Sigmoid colon (tissue), 7 donors: ENCODE measurements around the gene CDK14. TPM values are rescaled to one million over a fixed set of nuclear protein-coding genes. Genes with fewer than 3 reads are reported as not detected.

Experiments used
- DNase-seq: peaks from one replicate; pipeline ENCODE4 v3.0.0-alpha.2; 2019
- H3K27ac ChIP-seq, 4 donors: fragments of 200-600 bp; sonication (generic); one replicate each; pipeline ENCODE4 v1.5.1; 2016 to 2019; ENCODE audit warnings: mild to moderate bottlenecking in 1 of 4
- H3K27me3 ChIP-seq, 3 donors: fragments of 200-600 bp; sonication (generic); one replicate each; pipeline ENCODE4 v1.5.1; 2019; ENCODE audit warnings: mild to moderate bottlenecking in 1 of 3
- H3K36me3 ChIP-seq, 4 donors: fragments of 200-600 bp; sonication (generic); one replicate each; pipeline ENCODE4 v1.5.1; 2016 to 2019
- H3K4me1 ChIP-seq, 4 donors: fragments of 200-600 bp; sonication (generic); one replicate each; pipeline ENCODE4 v1.5.1; 2017 to 2019
- H3K4me3 ChIP-seq, 4 donors: fragments of 200-600 bp; sonication (generic); one replicate each; pipeline ENCODE4 v1.5.1; 2017 to 2019; ENCODE audit warnings: mild to moderate bottlenecking in 2 of 4, moderate library complexity in 1 of 4
- H3K9me3 ChIP-seq, 4 donors: fragments of 200-600 bp in 3 of 4; sonication (generic) in 3 of 4; one replicate each; pipeline versions ENCODE4 v1.5.1 to v1.6.1; 2013 to 2019
- EP300 ChIP-seq, 4 donors: sonication (generic); formaldehyde crosslinking; IDR thresholded peaks; one replicate each; pipeline ENCODE4 v1.6.1; 2017; ENCODE audit warnings: antibody characterized with exemption in 4 of 4
- POLR2A ChIP-seq, 2 donors: fragments of 450-650 bp; IDR thresholded peaks; one replicate each; pipeline ENCODE4 v1.6.1; 2016; ENCODE audit warnings: antibody characterized with exemption in 2 of 2, mild to moderate bottlenecking in 2 of 2, moderate library complexity in 2 of 2
- POLR2AphosphoS5 ChIP-seq, 4 donors: sonication (generic); formaldehyde crosslinking; IDR thresholded peaks; one replicate each; pipeline ENCODE4 v1.6.1; 2017; ENCODE audit warnings: antibody characterized with exemption in 4 of 4
- WGBS, 2 donors: extraction: QIAGEN DNeasy Blood & Tissue Kit; methylation state at CpG; one replicate each; pipeline ENCODE4 v1.1.7; 2013; 5-methylcytosine and 5-hydroxymethylcytosine counted together
- intact Hi-C: fragments of 100-400 bp; cut with DNase I; formaldehyde crosslinking; loops from one replicate; pipeline ENCODE4 v1.15.1; 2023
- polyA plus RNA-seq, 3 donors: library from polyadenylated mRNA; stranded (reverse); fragments of 200-250 nt; gene quantifications; one replicate each; pipeline ENCODE4 v1.2.3, GENCODE V29; 2013
- total RNA-seq, 4 donors: library from RNA; depleted of rRNA; stranded (reverse); fragments of >200 nt; gene quantifications; one replicate each; pipeline ENCODE4 v1.1.0, GENCODE V29; 2016
- TF ChIP-seq, protein P1 (sequence below), 4 experiments: fragments of 450-650 bp in 3 of 4; fragments of 200-600 bp in 1 of 4; IDR thresholded peaks; one replicate each; pipeline ENCODE4 v1.5.1; 2016 to 2019; ENCODE audit warnings: antibody characterized with exemption in 4 of 4, mild to moderate bottlenecking in 3 of 4, moderate library complexity in 2 of 4
- donor health status: healthy with polysubstance abuse.
- donor health status: Bipolar disorder and iron deficiency.
- donor health status: healthy.

The CDK14 gene
- total and polyA plus RNA-seq, 7 donors: 0.92 to 19.3 (median 11.1) TPM

DNA sequence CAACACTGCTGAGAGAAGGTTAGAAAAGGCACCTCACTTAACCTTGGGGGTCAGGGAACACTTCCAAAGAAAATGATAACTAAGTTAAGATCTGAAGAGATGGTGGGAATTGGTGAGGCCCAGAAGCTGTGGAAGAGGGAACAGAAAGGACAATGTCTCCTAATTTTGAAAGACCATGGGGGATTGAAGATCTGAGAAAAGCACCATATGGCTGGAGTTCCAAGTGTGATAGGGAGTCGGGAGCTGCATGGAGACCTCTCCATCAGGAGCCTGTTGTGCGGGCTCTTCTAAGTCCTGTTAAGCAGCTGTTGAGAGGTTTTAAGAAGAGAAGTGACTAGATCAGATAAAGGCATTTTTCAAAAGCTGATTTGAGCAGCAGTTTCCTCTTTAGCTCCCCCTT, 254.3 kb downstream of the CDK14 start:
- Histone ChIP-seq H3K36me3 (no peaks in the 10 kb centered on the region), H3K27me3 (no peaks in the 10 kb centered on the region), H3K27ac (no peak overlapping the region), H3K9me3 (no peaks in the 10 kb centered on the region), H3K4me3 (no peak overlapping the region), H3K4me1 (no peaks in the 10 kb centered on the region)
- no peak for TF ChIP-seq EP300 (IDR thresholded peaks at IDR 0.05)
- TF ChIP-seq POLR2AphosphoS5 (IDR thresholded peaks at IDR 0.05): no peak
- TF ChIP-seq, protein P1, sequence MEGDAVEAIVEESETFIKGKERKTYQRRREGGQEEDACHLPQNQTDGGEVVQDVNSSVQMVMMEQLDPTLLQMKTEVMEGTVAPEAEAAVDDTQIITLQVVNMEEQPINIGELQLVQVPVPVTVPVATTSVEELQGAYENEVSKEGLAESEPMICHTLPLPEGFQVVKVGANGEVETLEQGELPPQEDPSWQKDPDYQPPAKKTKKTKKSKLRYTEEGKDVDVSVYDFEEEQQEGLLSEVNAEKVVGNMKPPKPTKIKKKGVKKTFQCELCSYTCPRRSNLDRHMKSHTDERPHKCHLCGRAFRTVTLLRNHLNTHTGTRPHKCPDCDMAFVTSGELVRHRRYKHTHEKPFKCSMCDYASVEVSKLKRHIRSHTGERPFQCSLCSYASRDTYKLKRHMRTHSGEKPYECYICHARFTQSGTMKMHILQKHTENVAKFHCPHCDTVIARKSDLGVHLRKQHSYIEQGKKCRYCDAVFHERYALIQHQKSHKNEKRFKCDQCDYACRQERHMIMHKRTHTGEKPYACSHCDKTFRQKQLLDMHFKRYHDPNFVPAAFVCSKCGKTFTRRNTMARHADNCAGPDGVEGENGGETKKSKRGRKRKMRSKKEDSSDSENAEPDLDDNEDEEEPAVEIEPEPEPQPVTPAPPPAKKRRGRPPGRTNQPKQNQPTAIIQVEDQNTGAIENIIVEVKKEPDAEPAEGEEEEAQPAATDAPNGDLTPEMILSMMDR (IDR thresholded peaks at IDR 0.05): no peak
- TF ChIP-seq POLR2A (IDR thresholded peaks at IDR 0.05): no peak
- no peak for DNase-seq
- intact Hi-C loops: no loop called here
- 83 to 93% methylated on average over 2 of the region's 2 CpGs for WGBS, 2 donors

DNA sequence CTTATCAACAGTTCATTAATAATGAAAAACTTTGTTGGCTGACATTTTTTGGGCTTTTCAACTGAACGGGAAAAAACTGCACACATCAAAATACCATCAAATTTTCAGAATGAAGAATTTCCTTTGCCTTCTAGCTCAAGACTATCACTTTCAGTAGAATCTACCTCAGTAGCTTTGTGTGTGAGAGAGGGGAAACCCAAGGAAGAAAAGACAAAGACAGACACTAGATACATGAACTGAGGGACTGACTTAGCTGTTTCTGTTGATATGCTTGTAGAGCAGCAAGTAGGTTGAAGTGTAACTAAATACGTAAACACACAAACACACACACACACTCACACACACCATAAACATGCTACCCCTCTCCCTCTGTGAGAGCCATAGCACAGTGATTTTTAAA, 257.1 kb downstream of the CDK14 start:
- no peaks in the 10 kb centered on the region for H3K27me3 ChIP-seq
- DNase-seq: no peak
- H3K9me3 ChIP-seq: no peaks in the 10 kb centered on the region
- intact Hi-C loops: no loop called here
- WGBS, 2 donors: 91 to 93% methylated on average over 2 of the region's 2 CpGs
- TF ChIP-seq POLR2AphosphoS5 (IDR thresholded peaks at IDR 0.05): no peak
- TF ChIP-seq POLR2A (IDR thresholded peaks at IDR 0.05): no peak
- TF ChIP-seq, protein P1 (IDR thresholded peaks at IDR 0.05): no peak
- no peak overlapping the region for H3K4me3 ChIP-seq
- H3K36me3 ChIP-seq: no peaks in the 10 kb centered on the region
- H3K27ac ChIP-seq: no peak overlapping the region
- no peaks in the 10 kb centered on the region for H3K4me1 ChIP-seq

DNA sequence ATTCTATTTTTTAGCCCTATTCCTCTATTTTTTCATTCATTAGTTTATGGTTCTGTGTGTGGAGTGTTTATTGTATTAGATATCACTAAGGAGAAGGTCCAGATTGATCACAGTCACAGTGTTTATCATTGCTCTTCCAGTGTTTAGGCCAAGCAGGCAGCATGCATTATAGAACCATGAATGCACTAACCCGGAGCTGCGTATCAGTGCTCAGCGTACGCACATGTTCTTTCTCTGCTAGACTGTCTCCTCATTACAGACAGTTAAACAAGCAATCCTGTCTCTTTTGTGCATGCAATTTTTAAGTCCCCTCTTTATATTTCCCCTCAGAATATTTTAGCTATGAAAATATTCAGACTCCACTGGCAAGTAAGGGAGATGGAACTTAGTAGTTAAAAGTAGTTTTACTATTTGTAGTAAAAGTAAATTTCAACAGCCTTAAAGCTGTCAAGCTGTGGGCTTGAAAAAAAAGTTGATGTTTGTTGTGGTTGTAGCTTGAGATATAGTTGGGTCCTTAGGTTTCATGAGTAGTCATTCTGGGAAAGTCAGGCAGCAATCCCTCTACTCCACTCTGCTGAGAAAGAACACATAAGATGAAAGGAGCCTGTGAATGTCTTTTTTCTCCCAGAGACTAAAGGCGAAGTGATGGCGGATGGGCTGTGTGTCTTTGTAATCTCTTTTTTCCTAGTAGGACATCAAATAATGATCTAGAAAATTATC, 260.4 kb downstream of the CDK14 start:
- DNase-seq: no peak
- WGBS, 2 donors: 90 to 91% methylated on average over 6 of the region's 6 CpGs
- TF ChIP-seq POLR2A (IDR thresholded peaks at IDR 0.05): no peak
- no peak for TF ChIP-seq EP300 (IDR thresholded peaks at IDR 0.05)
- TF ChIP-seq, protein P1 (IDR thresholded peaks at IDR 0.05): no peak
- TF ChIP-seq POLR2AphosphoS5 (IDR thresholded peaks at IDR 0.05): no peak
- intact Hi-C loops: no loop called here
- H3K4me1 ChIP-seq: no peaks in the 10 kb centered on the region
- H3K9me3 ChIP-seq: no peaks in the 10 kb centered on the region
- H3K27me3 ChIP-seq: no peaks in the 10 kb centered on the region
- no peak overlapping the region for H3K27ac ChIP-seq
- H3K36me3 ChIP-seq: no peaks in the 10 kb centered on the region
- H3K4me3 ChIP-seq: no peak overlapping the region

DNA sequence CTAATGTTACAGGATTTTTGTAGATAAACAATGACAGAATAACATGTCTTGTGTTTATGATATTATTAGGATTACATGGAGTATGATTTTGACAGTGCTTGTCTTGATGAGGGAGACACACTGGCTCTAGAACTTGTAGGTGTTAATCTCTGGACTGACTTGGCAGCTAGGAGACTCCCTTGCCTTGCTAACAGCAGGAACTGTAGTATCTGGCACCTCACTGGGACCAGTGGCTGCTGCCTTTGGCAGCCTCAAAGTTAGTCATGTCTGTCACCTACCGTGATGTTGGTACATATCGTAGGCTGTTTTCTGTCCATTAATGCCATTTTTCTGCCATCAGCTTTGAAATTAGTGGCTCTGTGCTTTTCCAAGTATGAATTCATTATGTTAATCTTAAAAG, 261.5 kb downstream of the CDK14 start:
- TF ChIP-seq POLR2A (IDR thresholded peaks at IDR 0.05) (no peak), POLR2AphosphoS5 (IDR thresholded peaks at IDR 0.05) (no peak), EP300 (IDR thresholded peaks at IDR 0.05) (no peak)
- TF ChIP-seq, protein P1 (IDR thresholded peaks at IDR 0.05): no peak
- H3K4me3 ChIP-seq: no peak overlapping the region
- H3K27me3 ChIP-seq: no peaks in the 10 kb centered on the region
- no peaks in the 10 kb centered on the region for H3K9me3 ChIP-seq
- 93% methylated on average over 2 of the region's 2 CpGs for WGBS, 2 donors
- no peaks in the 10 kb centered on the region for H3K36me3 ChIP-seq
- intact Hi-C loops: no loop called here
- no peaks in the 10 kb centered on the region for H3K4me1 ChIP-seq
- DNase-seq: no peak
- H3K27ac ChIP-seq: no peak overlapping the region

DNA sequence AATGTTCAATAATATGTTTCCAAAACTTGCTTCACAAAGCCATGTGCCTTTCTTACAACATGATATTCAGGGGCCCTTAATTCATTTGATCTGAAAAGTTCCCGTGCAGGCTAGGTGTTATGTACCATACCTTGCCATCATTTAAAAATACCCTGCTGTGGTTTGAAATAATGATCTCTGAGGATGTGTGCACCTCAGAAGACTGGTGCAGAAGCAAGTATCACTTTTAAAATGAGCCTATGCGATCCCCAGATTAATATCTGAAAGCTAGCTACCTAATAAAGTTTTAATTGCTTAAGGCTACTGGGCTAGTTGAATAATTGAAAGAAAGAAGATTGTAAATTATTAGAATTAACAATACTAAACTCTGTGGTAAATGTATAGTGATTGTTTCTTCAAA, 262.4 kb downstream of the CDK14 start:
- TF ChIP-seq POLR2AphosphoS5 (IDR thresholded peaks at IDR 0.05) (no peak), EP300 (IDR thresholded peaks at IDR 0.05) (no peak), POLR2A (IDR thresholded peaks at IDR 0.05) (no peak)
- TF ChIP-seq, protein P1 (IDR thresholded peaks at IDR 0.05): no peak
- Histone ChIP-seq H3K9me3 (no peaks in the 10 kb centered on the region), H3K4me1 (no peaks in the 10 kb centered on the region), H3K27me3 (no peaks in the 10 kb centered on the region), H3K27ac (no peak overlapping the region), H3K4me3 (no peak overlapping the region), H3K36me3 (no peaks in the 10 kb centered on the region)
- WGBS, 2 donors: 94 to 95% methylated on average over 2 of the region's 2 CpGs
- DNase-seq: no peak
- intact Hi-C loops: no loop called here
